OCI-LY7 (cell line): ENCODE data around the gene AKR1C8.

Source experiments
- EZH2phosphoT487 ChIP-seq: fragments of 200-600 bp; sonication (generic); IDR thresholded peaks from 2 replicates; pipeline ENCODE4 v1.6.1; 2018; ENCODE audit warnings: low read depth, borderline replicate concordance, mild to moderate bottlenecking, mixed run types, antibody characterized with exemption, low read length, moderate library complexity, mixed read lengths
- TF ChIP-seq, protein P1 (sequence below): fragments of 200-600 bp; sonication (generic); conservative IDR thresholded peaks from 2 replicates; pipeline ENCODE4 v1.5.1; 2014; ENCODE audit warnings: mild to moderate bottlenecking, antibody characterized with exemption, low read length, moderate library complexity, mixed read lengths

DNA sequence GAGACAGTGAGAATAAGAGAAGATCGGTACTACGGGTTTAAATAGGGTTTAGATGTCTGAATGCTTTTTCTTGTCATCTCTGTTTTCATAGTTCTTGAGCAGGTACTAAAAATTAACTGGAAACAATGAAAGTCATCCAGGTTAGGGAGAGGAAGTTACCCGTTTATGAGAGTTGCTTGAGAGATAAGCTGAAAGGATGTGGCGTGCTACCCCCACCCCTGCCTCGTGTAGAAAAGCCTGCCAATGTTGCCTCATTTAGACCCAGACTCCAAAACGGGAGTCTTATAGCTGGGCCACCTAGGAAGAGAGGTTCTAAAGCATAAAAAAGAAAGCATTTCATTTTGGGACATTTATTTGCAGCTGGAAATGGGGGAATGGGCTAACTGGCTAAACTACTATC lies 21.8 kb upstream of the AKR1C8 start:
- TF ChIP-seq, protein P1, sequence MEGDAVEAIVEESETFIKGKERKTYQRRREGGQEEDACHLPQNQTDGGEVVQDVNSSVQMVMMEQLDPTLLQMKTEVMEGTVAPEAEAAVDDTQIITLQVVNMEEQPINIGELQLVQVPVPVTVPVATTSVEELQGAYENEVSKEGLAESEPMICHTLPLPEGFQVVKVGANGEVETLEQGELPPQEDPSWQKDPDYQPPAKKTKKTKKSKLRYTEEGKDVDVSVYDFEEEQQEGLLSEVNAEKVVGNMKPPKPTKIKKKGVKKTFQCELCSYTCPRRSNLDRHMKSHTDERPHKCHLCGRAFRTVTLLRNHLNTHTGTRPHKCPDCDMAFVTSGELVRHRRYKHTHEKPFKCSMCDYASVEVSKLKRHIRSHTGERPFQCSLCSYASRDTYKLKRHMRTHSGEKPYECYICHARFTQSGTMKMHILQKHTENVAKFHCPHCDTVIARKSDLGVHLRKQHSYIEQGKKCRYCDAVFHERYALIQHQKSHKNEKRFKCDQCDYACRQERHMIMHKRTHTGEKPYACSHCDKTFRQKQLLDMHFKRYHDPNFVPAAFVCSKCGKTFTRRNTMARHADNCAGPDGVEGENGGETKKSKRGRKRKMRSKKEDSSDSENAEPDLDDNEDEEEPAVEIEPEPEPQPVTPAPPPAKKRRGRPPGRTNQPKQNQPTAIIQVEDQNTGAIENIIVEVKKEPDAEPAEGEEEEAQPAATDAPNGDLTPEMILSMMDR = no peak
- TF ChIP-seq EZH2phosphoT487 = no peak
